Mesenchymal stem cell (in vitro differentiated cells and primary cell): ENCODE data around the gene ZBTB16.
A peak's percentile ranks its signal among the peaks of the same experiment; 100 is the strongest.

ENCODE experiments used
- DNase-seq: peaks from one replicate; pipeline ENCODE4 v3.0.0-alpha.2; 2013
- H2AFZ ChIP-seq: one replicate; pipeline ENCODE4 v1.6.1; 2013; ENCODE audit warnings: low read depth, mild to moderate bottlenecking, control low read depth, inconsistent platforms, low read length, moderate library complexity
- H2AK5ac ChIP-seq: 2 replicates; pipeline ENCODE4 v1.6.1; 2013; ENCODE audit warnings: low read length, moderate library complexity, mild to moderate bottlenecking, inconsistent platforms; ENCODE audit not compliant: severe bottlenecking
- H2BK120ac ChIP-seq: one replicate; pipeline ENCODE4 v1.6.1; 2013; ENCODE audit warnings: low read depth, mild to moderate bottlenecking, inconsistent platforms, low read length, moderate library complexity
- H2BK12ac ChIP-seq, 2 experiments: one replicate each; pipeline ENCODE4 v1.6.1; 2013; ENCODE audit warnings: inconsistent platforms in 2 of 2, low read length in 2 of 2, mild to moderate bottlenecking in 2 of 2, moderate library complexity in 2 of 2, control low read depth in 1 of 2
- H2BK15ac ChIP-seq: one replicate; pipeline ENCODE4 v1.6.1; 2013; ENCODE audit warnings: mild to moderate bottlenecking, low read depth, inconsistent platforms; ENCODE audit not compliant: poor library complexity, severe bottlenecking
- H2BK5ac ChIP-seq: 2 replicates; pipeline ENCODE4 v1.6.1; 2013; ENCODE audit warnings: low read depth, mild to moderate bottlenecking, low read length, control low read depth, inconsistent platforms; ENCODE audit not compliant: poor library complexity, severe bottlenecking
- H3K14ac ChIP-seq, 2 experiments: one replicate each; pipeline ENCODE4 v1.6.1; 2013; ENCODE audit warnings: inconsistent platforms in 2 of 2, low read length in 2 of 2, control low read depth in 1 of 2, mild to moderate bottlenecking in 1 of 2, moderate library complexity in 1 of 2
- H3K18ac ChIP-seq, 2 experiments: one replicate each; pipeline ENCODE4 v1.6.1; 2013; ENCODE audit warnings: inconsistent platforms in 2 of 2, low read length in 2 of 2, control low read depth in 1 of 2, low read depth in 1 of 2, mild to moderate bottlenecking in 1 of 2
- H3K23ac ChIP-seq, 2 experiments: one replicate each; pipeline ENCODE4 v1.6.1; 2013; ENCODE audit warnings: inconsistent platforms in 2 of 2, low read length in 2 of 2, mild to moderate bottlenecking in 2 of 2, moderate library complexity in 2 of 2, control low read depth in 1 of 2
- H3K27ac ChIP-seq: 2 replicates; pipeline ENCODE4 v1.5.1; 2013; ENCODE audit warnings: mild to moderate bottlenecking, moderate library complexity, low read length, control low read depth, inconsistent platforms; ENCODE audit not compliant: poor library complexity, severe bottlenecking
- H3K27me3 ChIP-seq, 2 experiments: 2 replicates each; pipeline versions ENCODE4 v1.6.1 to v1.7.0; 2013; ENCODE audit warnings: low read length in 2 of 2, mild to moderate bottlenecking in 2 of 2, moderate library complexity in 2 of 2, control low read depth in 1 of 2, inconsistent platforms in 1 of 2; ENCODE audit not compliant: control insufficient read depth in 1 of 2, insufficient read depth in 1 of 2
- H3K36me3 ChIP-seq, 2 experiments: 2 replicates each; pipeline versions ENCODE4 v1.6.1 to v1.7.0; 2013; ENCODE audit warnings: low read length in 2 of 2, control low read depth in 1 of 2, inconsistent platforms in 1 of 2, low read depth in 1 of 2, mild to moderate bottlenecking in 1 of 2; ENCODE audit not compliant: insufficient read depth in 2 of 2, control insufficient read depth in 1 of 2
- H3K4ac ChIP-seq, 2 experiments: one replicate each; pipeline ENCODE4 v1.6.1; 2013; ENCODE audit warnings: inconsistent platforms in 2 of 2, low read length in 2 of 2, mild to moderate bottlenecking in 2 of 2, moderate library complexity in 2 of 2, control low read depth in 1 of 2, low read depth in 1 of 2
- H3K4me1 ChIP-seq: 2 replicates; pipeline ENCODE4 v1.6.1; 2013; ENCODE audit warnings: low read depth, low read length, control low read depth; ENCODE audit not compliant: control insufficient read depth, insufficient read depth
- H3K4me2 ChIP-seq: 2 replicates; pipeline ENCODE4 v1.6.1; 2013; ENCODE audit warnings: low read length, mild to moderate bottlenecking, inconsistent platforms; ENCODE audit not compliant: poor library complexity, severe bottlenecking
- H3K4me3 ChIP-seq, 2 experiments: 2 replicates each; pipeline versions ENCODE4 v1.5.1 to v1.7.0; 2013; ENCODE audit warnings: low read length in 2 of 2, mild to moderate bottlenecking in 2 of 2, control low read depth in 1 of 2, low read depth in 1 of 2; ENCODE audit not compliant: insufficient read depth in 1 of 2
- H3K79me1 ChIP-seq: replicated peaks from 2 replicates; pipeline ENCODE4 v1.6.1; 2013; ENCODE audit warnings: mild to moderate bottlenecking, control low read depth, low read length, inconsistent platforms; ENCODE audit not compliant: poor library complexity, severe bottlenecking
- H3K9ac ChIP-seq: 2 replicates; pipeline ENCODE4 v1.7.0; 2013; ENCODE audit warnings: mild to moderate bottlenecking, low read length, moderate library complexity
- H3K9me3 ChIP-seq: 2 replicates; pipeline ENCODE4 v1.7.0; 2013; ENCODE audit warnings: mild to moderate bottlenecking, low read length; ENCODE audit not compliant: control insufficient read depth
- H4K8ac ChIP-seq: one replicate; pipeline ENCODE4 v1.6.1; 2013; ENCODE audit warnings: inconsistent platforms, mild to moderate bottlenecking, low read length, moderate library complexity
- H4K91ac ChIP-seq: one replicate; pipeline ENCODE4 v1.6.1; 2013; ENCODE audit warnings: mild to moderate bottlenecking, low read length, inconsistent platforms
- WGBS: methylation state at CpG from one replicate; pipeline ENCODE4 v1.1.7; 2013; ENCODE audit warnings: mixed read lengths; 5-methylcytosine and 5-hydroxymethylcytosine counted together

Gene ZBTB16

DNA sequence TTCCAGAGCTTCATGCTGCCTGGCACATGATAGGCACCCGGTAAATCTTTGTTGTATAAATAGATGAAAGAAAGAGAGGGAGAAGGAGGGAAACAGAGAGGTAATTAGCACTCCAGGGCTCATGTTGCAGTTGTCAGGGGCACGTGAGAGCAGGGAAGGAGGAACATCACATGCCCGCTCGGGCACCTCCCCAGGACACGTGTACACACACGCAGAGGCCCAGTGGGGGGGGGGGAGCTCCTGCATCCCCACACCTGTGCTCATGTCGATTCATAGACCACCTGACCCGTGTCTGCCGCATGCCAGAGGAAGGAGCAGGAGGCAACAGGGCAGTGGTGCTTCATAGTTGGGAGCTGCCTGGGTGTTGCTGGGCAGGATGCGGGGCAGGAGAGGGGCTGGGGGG, 199.6 kb downstream of the ZBTB16 start:
- no peaks in the 10 kb centered on the region for H3K36me3 ChIP-seq
- H2BK5ac ChIP-seq: no peak overlapping the region
- H4K91ac ChIP-seq: peak overlapping the region; percentile 28
- H2BK12ac ChIP-seq: no peak overlapping the region
- H2BK120ac ChIP-seq: no peak overlapping the region
- peaks cover 51 to 70% of the 10 kb centered on the region in 2 experiments for H3K27me3 ChIP-seq
- H3K23ac ChIP-seq: no peak overlapping the region
- no peak for DNase-seq
- no peak overlapping the region for H4K8ac ChIP-seq
- 83% methylated on average over 10 of the region's 10 CpGs for WGBS
- H3K27ac ChIP-seq: no peak overlapping the region
- H3K4me2 ChIP-seq: no peak overlapping the region
- H3K18ac ChIP-seq: no peak overlapping the region
- H3K4ac ChIP-seq: no peak overlapping the region
- no peak overlapping the region for H2BK15ac ChIP-seq
- no peak overlapping the region for H3K9ac ChIP-seq
- no peaks in the 10 kb centered on the region for H3K79me1 ChIP-seq
- H3K4me3 ChIP-seq: no peak overlapping the region
- peak overlapping the region in 1 of 2 experiments; percentile 48 for H3K14ac ChIP-seq
- H2AK5ac ChIP-seq: no peak overlapping the region
- H3K9me3 ChIP-seq: no peaks in the 10 kb centered on the region
- H2AFZ ChIP-seq: no peak overlapping the region
- H3K4me1 ChIP-seq: peaks cover 5% of the 10 kb centered on the region

DNA sequence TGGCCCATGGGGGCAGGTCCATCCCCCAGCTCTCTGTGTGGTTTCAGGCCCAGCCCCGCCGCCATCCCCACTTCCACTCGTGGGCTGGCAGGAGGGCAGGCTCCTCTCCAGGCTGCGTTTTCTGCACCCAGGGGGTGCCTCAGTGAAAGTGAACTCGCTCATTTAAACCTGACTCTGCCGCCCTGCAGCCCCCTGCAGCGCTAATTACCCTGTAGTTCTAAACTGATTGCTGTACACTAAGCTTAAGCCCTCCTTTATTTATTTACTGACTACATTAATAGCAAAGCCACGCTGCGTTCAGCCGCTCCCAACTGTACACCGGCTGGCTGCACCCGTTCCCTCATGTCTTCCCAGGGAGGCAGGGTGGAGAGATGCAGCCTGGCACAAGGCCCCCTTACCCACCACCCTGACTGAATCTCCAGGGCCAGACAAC, 200.1 kb downstream of the ZBTB16 start:
- Histone ChIP-seq H4K91ac (peak overlapping the region; percentile 28), H3K4me1 (peaks cover 5% of the 10 kb centered on the region), H2AK5ac (no peak overlapping the region), H3K27ac (no peak overlapping the region), H3K9me3 (no peaks in the 10 kb centered on the region), H3K4me3 (no peak overlapping the region), H2AFZ (no peak overlapping the region), H3K27me3 (peaks cover 53 to 74% of the 10 kb centered on the region in 2 experiments), H2BK15ac (no peak overlapping the region), H2BK12ac (no peak overlapping the region), H3K4me2 (no peak overlapping the region), H3K23ac (no peak overlapping the region), H2BK120ac (no peak overlapping the region), H3K14ac (no peak overlapping the region), H3K18ac (no peak overlapping the region), H3K4ac (no peak overlapping the region), H4K8ac (no peak overlapping the region), H3K9ac (no peak overlapping the region), H3K36me3 (no peaks in the 10 kb centered on the region), H3K79me1 (no peaks in the 10 kb centered on the region), H2BK5ac (no peak overlapping the region)
- DNase-seq: no peak
- WGBS: 90% methylated on average over 12 of the region's 12 CpGs

DNA sequence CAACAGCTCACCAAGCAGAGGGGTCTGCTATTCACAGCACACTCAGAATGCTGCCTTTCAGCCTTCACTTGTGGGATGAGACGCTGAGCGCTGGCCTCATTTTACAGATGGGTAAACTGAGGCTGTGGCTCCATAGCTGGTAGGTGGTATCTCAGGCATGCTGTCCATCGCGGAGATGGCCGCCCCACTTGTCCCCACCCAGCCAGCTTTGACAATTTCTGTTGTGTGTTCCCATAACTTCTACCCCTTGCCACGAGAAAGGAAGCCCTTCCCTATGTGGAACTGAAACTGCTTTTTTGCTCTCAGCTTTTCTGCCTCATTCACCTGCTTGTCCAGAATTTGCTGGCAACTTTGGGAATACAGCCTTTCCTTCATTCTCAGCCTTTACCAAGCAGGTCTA, 200.6 kb downstream of the ZBTB16 start:
- no peak for DNase-seq
- Histone ChIP-seq H3K23ac (no peak overlapping the region), H4K8ac (no peak overlapping the region), H2BK15ac (peak overlapping the region; percentile 71), H2BK12ac (no peak overlapping the region), H3K4ac (no peak overlapping the region), H3K4me3 (no peak overlapping the region), H3K14ac (no peak overlapping the region), H3K36me3 (no peaks in the 10 kb centered on the region), H3K27me3 (peaks cover 56 to 79% of the 10 kb centered on the region in 2 experiments), H2BK120ac (no peak overlapping the region), H3K79me1 (no peaks in the 10 kb centered on the region), H3K4me2 (no peak overlapping the region), H3K9me3 (no peaks in the 10 kb centered on the region), H3K4me1 (peaks cover 5% of the 10 kb centered on the region), H3K9ac (no peak overlapping the region), H3K27ac (no peak overlapping the region), H2BK5ac (no peak overlapping the region), H3K18ac (no peak overlapping the region), H2AFZ (no peak overlapping the region), H4K91ac (no peak overlapping the region), H2AK5ac (no peak overlapping the region)
- WGBS: 89% methylated on average over 6 of the region's 6 CpGs

DNA sequence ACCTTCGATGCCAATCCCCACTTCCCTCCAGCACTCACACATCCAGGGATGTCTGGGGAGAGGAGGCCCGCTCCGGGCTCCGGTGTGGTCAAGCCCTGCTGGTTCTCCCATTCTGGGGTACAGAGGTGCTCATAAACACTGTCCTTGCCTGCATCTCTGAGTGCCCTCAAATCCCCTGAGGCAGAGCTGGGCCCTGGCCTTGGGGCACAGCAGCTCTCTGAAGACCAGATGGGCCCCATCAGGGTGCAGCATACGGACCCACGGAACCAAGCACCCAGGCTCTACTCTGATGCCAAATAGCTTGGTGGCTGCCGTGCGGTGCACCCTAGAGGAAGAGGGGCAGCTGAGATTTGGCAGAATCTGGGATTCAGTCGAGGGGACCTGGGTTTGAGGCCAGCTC, 201.0 kb downstream of the ZBTB16 start:
- no peak overlapping the region for H3K27ac ChIP-seq
- H4K91ac ChIP-seq: no peak overlapping the region
- no peak overlapping the region for H3K4me2 ChIP-seq
- H3K4ac ChIP-seq: no peak overlapping the region
- no peak overlapping the region for H3K9ac ChIP-seq
- H3K79me1 ChIP-seq: no peaks in the 10 kb centered on the region
- peaks cover 5% of the 10 kb centered on the region for H3K4me1 ChIP-seq
- H3K36me3 ChIP-seq: no peaks in the 10 kb centered on the region
- H3K14ac ChIP-seq: no peak overlapping the region
- H3K18ac ChIP-seq: no peak overlapping the region
- H3K23ac ChIP-seq: no peak overlapping the region
- no peak overlapping the region for H3K4me3 ChIP-seq
- H4K8ac ChIP-seq: no peak overlapping the region
- peaks cover 60 to 83% of the 10 kb centered on the region in 2 experiments for H3K27me3 ChIP-seq
- no peak overlapping the region for H2AFZ ChIP-seq
- H2BK12ac ChIP-seq: peak overlapping the region in 1 of 2 experiments; percentile 15
- H2BK15ac ChIP-seq: no peak overlapping the region
- H2BK5ac ChIP-seq: no peak overlapping the region
- no peak overlapping the region for H2BK120ac ChIP-seq
- no peaks in the 10 kb centered on the region for H3K9me3 ChIP-seq
- 88% methylated on average over 9 of the region's 9 CpGs for WGBS
- no peak overlapping the region for H2AK5ac ChIP-seq
- no peak for DNase-seq
